Liver (tissue), 2 donors: ENCODE data around the gene AKAP10.

ENCODE experiments used
- GABPA ChIP-seq, 2 donors: IDR thresholded peaks in 1 of 2; conservative IDR thresholded peaks in 1 of 2; 2 replicates each; pipeline ENCODE4 v1.6.1; 2016; ENCODE audit warnings: antibody characterized with exemption in 2 of 2, mild to moderate bottlenecking in 1 of 2, moderate library complexity in 1 of 2
- MAX ChIP-seq: IDR thresholded peaks from 2 replicates; pipeline ENCODE4 v1.6.1; 2016; ENCODE audit warnings: antibody characterized with exemption
- REST ChIP-seq: IDR thresholded peaks from 2 replicates; pipeline ENCODE4 v1.6.1; 2016; ENCODE audit warnings: antibody characterized with exemption, mild to moderate bottlenecking
- TAF1 ChIP-seq: conservative IDR thresholded peaks from 2 replicates; pipeline ENCODE4 v1.6.1; 2016; ENCODE audit warnings: antibody characterized with exemption, mild to moderate bottlenecking
- donor health status: healthy.

- TF ChIP-seq REST (no peak), TAF1 (no peak), GABPA (IDR thresholded peaks at IDR 0.05 in 1 of 2, conservative IDR thresholded peaks at IDR 0.05 in 1 of 2) (no peak), MAX (no peak)
These were observed 2.0 kb downstream of the AKAP10 start for GRCh38 chr17:19975601-19976000.
